ENCODE results near the gene ELOVL5. TPM values are rescaled to one million over a fixed set of nuclear protein-coding genes. Genes with fewer than 3 reads are reported as not detected.

The ELOVL5 gene
- total RNA-seq, 1 experiment from 2014 or later, result 121 TPM

DNA sequence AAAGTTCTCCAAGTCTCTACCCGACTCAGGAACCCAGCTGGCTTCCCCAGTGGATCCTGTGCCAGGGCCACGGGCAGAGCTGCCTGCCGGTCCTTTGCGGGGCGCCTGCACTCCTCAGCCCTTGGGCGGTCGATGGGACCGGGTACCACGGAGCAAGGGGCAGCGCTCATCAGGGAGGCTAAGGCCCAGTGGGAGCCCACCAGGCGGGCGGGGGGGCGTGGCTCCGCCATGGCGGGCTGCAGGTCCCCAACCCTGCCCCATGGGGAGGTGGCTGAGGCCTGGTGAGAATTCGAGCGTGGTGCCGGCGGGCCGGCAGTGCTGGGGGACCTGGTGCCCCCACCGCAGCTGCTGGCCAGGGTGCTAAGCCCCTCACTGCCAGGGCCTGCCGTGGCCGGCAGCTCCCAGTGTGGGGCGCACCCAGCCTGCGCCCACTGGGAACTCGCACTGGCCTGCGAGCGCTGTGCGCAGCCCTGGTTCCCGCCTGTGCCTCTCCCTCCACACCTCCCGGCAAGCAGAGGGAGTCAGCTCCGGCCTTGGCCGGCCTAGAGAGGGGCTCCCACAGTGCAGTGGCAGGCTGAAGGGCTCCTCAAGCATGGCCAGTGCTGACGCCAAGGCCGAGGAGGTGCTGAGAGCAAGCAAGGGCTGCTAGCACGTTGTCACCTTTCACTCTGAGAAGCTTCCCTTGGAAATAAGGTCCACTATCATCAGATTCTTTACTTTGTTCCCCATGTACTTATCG lies 14.8 kb upstream of the ELOVL5 start:
- Mint-ChIP-seq H3K36me3 (ENCODE audit: insufficient read depth in 1 of 3, low read depth in 3 of 3) (peaks cover 0 to 14% (median 4%) of the 10 kb centered on the region in 3 experiments; a peak in 4 of 7 replicates), H3K4me3 (no peak overlapping the region), H3K4me1 (peaks cover 15% of the 10 kb centered on the region in 2 experiments), H3K9me3 (peaks cover 15 to 16% of the 10 kb centered on the region in 2 experiments; a peak in 4 of 5 replicates), H3K27me3 (ENCODE audit: low read depth) (peaks cover 8% of the 10 kb centered on the region; the same call in 1 of the 2 replicates), H3K27ac (no peak overlapping the region)
- H4K91ac ChIP-seq (ENCODE audit: insufficient read length, low read depth, low read length), result no peak overlapping the region
- no CpG with 5 or more reads among the region's 37 CpGs for WGBS (ENCODE audit: extremely low coverage, insufficient read length, low lambda C conversion rate)
- no peak overlapping the region for H4K5ac ChIP-seq (ENCODE audit: insufficient read length, low read depth, low read length)
- no peak overlapping the region for H2BK20ac ChIP-seq (ENCODE audit: low read depth, low read length, poor library complexity, severe bottlenecking)
- no peak for DNase-seq
- H2BK120ac ChIP-seq (ENCODE audit: low read depth, low read length, poor library complexity, severe bottlenecking), result no peak overlapping the region
- no peaks in the 10 kb centered on the region for H3K79me2 ChIP-seq (ENCODE audit: insufficient read depth, low read length)
- H4K20me1 ChIP-seq (ENCODE audit: control insufficient read depth, insufficient read depth, insufficient read length), result no peaks in the 10 kb centered on the region
- H3K18ac ChIP-seq (ENCODE audit: insufficient read length, low read depth, low read length), result no peak overlapping the region
- H3K9ac ChIP-seq (ENCODE audit: extremely low read depth, insufficient read length, low read length), result no peak overlapping the region
- H3K27ac ChIP-seq (ENCODE audit: insufficient read length, low read depth, low read length), result no peak overlapping the region
- H3K9me3 ChIP-seq (ENCODE audit: control insufficient read depth, low read depth, low read length), result no peaks in the 10 kb centered on the region
- H4K8ac ChIP-seq (replicated peaks; ENCODE audit: insufficient read length, low read depth, low read length), result no peak overlapping the region
- no peak overlapping the region for H3K4ac ChIP-seq (ENCODE audit: low read depth, low read length)
- peaks cover 3% of the 10 kb centered on the region for H3K23me2 ChIP-seq (ENCODE audit: insufficient read length, low read depth, low read length, poor library complexity, severe bottlenecking)
- no peak overlapping the region for H3T11ph ChIP-seq (ENCODE audit: low read length)
- no peak overlapping the region for H3K4me2 ChIP-seq (ENCODE audit: insufficient read depth, insufficient read length, low read length)
- H2BK5ac ChIP-seq (ENCODE audit: insufficient read length, low read length), result no peak overlapping the region
- H3K23ac ChIP-seq (ENCODE audit: insufficient read length, low read depth, low read length), result no peak overlapping the region
- H2AK5ac ChIP-seq (ENCODE audit: insufficient read length, low read length), result no peak overlapping the region
- no peak overlapping the region for H3K56ac ChIP-seq (ENCODE audit: insufficient read length, low read depth, low read length)
- H3K14ac ChIP-seq (ENCODE audit: insufficient read depth, low read length), result no peak overlapping the region
- peaks cover under 1% of the 10 kb centered on the region; the same call in 1 of the 2 replicates for H3K4me1 ChIP-seq (ENCODE audit: insufficient read depth, low read length)
- H3K27me3 ChIP-seq (ENCODE audit: insufficient read depth, low read length), result no peaks in the 10 kb centered on the region
- no peak overlapping the region for H2BK15ac ChIP-seq (ENCODE audit: low read depth, low read length)
- TF ChIP-seq, protein P1, sequence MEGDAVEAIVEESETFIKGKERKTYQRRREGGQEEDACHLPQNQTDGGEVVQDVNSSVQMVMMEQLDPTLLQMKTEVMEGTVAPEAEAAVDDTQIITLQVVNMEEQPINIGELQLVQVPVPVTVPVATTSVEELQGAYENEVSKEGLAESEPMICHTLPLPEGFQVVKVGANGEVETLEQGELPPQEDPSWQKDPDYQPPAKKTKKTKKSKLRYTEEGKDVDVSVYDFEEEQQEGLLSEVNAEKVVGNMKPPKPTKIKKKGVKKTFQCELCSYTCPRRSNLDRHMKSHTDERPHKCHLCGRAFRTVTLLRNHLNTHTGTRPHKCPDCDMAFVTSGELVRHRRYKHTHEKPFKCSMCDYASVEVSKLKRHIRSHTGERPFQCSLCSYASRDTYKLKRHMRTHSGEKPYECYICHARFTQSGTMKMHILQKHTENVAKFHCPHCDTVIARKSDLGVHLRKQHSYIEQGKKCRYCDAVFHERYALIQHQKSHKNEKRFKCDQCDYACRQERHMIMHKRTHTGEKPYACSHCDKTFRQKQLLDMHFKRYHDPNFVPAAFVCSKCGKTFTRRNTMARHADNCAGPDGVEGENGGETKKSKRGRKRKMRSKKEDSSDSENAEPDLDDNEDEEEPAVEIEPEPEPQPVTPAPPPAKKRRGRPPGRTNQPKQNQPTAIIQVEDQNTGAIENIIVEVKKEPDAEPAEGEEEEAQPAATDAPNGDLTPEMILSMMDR (conservative IDR thresholded peaks at IDR 0.05), result no peak
- no peak overlapping the region for H2BK12ac ChIP-seq (ENCODE audit: insufficient read length, low read depth, low read length)
- no peak overlapping the region for H2AFZ ChIP-seq (ENCODE audit: low read length)
- no peaks in the 10 kb centered on the region for H3K79me1 ChIP-seq (ENCODE audit: insufficient read depth, low read depth, low read length, poor library complexity, severe bottlenecking)

Data from H9 (cell line).